GM19193 (cell line): ENCODE results near the gene C2orf92.

Experiments
- POLR2A ChIP-seq: IDR thresholded peaks from 4 replicates; pipeline ENCODE4 v1.6.1; 2011; ENCODE audit not compliant: insufficient read depth, insufficient read length; ENCODE audit errors: extremely low read depth

The C2orf92 gene

DNA sequence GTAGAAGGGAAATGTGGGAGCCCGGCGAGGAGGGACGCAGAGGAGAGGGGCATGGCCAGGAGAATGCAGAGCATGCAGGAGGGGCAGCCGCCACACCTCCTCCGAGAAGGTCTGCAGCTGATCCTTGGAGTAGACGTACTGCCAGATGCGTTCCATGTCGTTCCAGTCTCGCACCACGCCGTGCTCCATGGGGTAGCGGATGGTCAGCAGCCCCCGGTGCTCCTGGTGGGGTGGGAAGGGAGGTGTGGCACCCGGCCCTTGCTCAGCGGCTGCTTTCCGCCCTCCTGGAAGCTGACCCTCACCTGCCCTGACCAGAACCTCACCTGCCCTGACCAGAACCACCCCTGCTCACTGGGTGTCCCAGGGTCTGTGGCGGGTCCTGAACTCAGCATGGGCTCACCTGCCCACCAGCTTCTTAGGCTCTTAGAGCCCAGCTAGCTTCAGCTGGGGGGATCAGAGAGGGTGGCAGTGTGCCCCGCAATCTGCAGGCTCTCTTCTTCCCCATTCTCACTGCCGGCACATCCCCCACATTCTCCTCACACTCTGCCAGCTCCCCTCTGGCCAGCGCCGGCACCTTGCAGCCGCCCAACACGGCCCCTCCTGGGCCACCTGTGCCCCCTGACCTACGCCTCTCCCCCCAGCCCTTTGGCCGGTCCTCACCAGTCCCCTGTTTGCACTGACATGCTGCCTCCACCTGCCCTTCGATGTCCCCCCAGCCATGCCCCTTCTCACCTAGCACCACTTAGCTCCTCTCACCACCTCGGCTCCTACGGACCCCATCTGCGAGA lies 10.1 kb upstream of the C2orf92 start:
- TF ChIP-seq POLR2A, result no peak

DNA sequence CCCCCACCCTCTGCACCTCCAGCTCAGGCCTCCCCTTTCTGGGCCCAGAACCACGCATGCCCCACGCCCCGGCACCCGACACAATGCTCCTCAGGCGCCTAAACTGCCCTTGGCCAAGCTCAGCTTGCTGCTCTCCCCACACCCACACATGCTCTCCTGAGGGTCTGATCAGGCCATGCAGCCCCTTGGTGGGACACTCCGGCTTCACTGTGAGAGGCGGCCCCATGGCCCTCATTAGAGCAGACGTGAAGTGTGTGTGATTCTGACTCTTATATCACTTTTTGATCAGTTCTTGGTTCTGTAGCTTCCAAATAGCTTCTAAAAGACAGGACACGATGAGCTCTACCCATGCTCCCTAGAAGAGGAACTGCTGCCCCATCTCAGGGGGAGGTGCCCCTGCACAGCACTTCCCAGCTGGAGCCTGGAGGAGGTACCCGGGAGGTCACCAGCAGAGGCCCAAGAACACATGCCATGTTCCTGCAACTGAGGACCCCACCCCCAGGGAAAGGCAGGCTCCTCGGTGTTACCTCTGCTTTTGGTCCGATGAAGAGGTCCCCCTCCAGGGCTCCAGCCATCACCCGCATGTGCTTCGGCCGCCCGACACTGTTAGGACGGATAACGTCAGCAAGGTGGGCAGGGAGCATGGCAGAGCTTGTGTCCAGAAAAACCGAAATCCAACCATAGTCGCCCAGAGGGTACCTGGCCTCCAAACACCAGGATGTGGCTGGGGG lies 9.3 kb upstream of the C2orf92 start:
- TF ChIP-seq POLR2A, result no peak

DNA sequence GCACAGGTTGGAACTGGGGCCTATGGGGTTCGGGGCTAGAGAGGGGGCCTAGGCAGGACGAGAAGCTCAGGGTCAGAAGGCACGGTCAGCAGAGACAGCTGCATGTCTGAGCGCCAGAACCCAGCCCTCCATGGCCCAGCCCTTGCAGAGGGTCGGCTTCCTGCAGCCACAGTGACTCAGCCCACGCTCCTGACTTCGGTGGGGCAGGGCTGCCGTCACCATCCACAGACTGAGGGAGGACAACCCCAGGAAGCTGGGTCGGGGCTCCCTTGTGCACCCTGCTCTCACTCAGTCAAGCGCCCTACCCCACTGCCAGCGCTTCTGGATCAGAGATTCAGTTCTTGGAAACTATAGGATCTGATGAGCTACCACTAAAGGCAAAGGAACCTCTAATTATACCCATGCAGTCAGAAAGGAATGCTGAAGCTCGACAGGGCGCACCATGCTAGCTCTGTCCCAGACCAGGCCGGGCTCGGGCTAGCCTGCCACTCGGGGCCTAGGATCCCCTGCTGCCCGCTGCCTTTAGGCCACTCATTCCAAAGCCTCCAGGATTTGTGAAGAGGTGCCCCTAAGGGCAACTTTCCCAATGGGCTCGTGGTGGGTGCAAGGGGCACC lies 8.6 kb upstream of the C2orf92 start:
- no peak for TF ChIP-seq POLR2A

DNA sequence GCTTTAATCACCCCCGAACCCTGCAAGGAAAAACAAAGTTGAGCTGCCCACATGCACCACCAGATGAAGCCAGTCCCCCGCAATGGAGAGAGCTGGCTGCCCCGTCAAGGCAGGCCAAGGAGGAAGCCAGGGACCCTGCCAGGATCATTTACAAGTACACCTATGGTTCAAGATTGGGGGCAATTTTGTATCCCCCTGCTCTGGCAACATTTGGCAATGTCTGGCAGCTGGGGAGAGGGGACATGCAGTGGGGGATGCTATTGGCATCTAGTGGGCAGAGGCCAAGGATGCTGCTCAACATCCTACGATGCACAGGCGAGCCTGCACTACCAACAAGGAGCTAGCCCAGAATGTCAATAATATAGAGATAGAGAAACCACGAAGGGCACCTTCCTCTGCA lies 7.6 kb upstream of the C2orf92 start:
- no peak for TF ChIP-seq POLR2A

DNA sequence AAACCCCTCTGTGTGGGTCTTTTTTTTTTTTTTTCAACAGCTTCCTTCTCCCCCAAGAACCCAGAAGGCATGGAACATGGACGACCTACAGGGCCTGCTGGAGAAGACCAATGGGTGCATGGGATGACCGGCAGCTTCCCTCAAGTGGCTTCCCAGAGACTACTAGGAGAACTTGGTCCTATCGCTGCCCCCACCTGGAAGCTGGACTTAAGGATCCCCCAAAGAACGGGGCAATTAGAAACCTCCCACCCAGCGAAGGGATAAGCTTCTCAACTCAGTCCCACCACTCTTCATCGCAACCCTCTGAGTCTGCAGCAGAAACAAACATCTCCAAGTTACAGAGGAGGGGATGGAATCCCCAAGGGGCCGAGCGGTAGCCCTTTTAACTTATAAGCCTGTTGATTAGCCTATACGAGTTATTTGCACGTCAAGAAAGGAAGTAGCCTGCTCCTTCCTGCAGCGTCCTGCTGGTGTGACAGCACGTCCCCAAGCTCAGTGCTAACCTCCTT lies 7.1 kb upstream of the C2orf92 start:
- no peak for TF ChIP-seq POLR2A

DNA sequence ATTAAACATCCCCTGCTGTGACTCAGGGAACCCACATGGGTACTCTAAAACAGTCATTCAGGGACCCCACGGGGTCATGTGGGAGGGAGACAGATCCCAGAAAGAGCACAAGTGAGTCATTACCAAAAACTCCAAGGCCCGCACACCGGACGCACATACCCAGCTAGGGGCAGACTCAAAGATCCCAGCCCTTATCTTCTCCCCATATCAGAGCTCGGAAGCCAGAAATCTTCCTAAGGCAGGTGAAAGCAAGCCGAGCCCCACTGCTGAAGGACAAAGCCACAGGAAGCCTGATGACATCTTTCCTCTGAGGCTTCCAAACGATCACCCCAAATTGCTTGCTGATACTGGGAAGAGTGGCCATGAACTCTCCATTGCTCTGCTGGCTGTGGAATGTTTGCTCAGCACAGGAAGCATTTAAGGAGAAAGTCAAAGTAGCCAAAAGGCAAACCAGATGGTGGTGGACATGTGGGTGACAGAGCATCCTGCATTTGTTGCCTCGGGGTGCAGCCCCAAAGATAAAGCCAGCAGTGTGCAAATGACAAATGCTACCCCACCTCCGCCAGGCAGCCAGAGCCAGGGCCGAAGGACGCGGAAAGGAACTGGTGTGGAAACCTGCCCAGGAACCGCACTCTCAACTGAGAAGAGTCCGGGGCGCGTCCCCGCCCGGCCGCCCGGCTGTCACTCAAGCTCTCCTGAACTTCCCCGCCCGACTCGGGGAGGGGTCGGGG lies 6.5 kb upstream of the C2orf92 start:
- TF ChIP-seq POLR2A, result peak; percentile 8

DNA sequence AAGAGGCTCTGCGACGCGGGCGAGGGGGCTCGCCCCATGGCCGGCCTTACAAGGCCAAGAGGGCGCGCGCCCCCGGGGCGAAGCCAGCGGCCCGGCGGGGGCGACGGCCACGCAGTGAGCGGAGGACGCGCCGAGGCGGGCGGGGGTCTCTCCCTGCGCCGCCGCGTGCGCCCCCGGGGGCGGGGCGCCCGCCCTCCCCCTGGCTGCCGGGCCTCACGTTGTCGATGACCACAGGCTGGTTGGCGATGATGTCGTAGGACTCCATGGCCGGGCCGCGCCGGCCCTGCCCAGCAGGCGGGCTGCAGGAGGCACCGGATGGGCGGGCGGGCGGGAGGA lies 5.9 kb upstream of the C2orf92 start:
- TF ChIP-seq POLR2A, result peak; percentile 53

DNA sequence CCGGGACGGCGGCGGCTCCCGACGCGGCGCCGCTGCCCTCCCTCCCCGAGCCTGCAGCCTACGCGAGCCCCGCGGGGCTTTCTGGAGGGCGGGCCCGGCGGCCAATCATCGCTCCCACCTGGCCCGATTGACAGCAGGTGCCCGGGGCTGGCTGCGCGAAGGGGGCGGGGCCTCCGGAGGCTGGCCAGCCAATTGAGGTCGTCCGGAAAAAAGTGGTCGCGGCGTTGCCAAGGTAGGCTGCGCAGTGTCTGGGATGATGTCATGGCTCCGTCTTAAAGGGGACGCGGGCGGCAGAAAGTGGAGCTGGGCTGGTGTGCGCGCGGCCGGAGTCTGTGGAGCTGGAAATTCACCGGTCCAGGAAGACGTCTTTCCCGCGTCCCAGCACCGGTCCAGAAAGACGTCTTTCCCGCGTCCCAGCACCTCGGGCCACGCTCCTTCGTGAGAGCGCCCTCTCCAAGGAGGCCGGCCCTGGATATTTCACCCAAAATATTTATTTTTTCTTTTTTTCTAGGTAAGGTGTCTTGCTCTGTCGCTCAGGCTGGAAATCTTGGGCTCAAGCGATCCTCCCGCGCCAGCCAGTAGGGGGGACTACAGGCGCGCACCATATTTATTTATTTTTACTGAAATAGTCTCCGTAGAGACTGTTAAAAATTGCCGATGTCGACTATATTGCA lies 5.4 kb upstream of the C2orf92 start, which contains the start of gene ACTR1B:
Gene ACTR1B (minus strand): TSS at position 83 of the 674 bp plus-strand sequence. CDS start 154 bp downstream, outside the sequence.
- TF ChIP-seq POLR2A, result peak; percentile 64

DNA sequence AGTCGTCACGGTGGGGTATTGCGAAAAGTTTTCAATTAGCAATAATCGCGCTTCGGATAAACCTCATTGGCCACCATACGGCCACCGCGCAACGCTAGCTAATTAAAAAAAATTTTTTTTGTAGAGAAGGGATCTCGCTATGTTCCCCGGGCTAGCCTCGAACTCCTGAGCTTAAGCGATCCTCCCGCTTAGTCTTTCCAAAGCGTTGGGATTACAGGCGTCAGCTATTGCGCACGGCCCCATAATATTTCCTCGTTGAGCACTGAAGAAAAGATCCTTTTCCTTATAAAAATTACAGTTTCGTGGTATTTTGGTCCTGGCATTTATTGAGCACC lies 4.9 kb upstream of the C2orf92 start:
- TF ChIP-seq POLR2A, result no peak

DNA sequence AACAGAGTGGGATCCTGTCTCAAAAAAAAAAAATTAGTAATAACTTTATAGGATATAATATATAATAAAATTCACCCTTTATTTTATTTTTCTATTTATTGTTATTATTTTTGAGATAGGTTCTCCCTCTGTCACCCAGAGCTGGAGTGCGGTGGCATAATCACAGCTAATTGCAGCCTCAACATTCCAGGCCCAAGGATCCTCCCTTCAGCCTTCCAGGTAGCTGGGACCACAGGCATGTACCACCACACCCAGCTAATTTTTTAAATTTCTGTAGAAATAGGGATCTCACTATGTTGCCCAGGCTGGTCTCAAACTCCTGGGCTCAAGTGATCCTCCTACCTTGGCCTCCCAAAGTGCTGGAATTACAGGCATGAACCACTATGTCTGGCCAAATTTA lies 958 bp downstream of the C2orf92 start:
- no peak for TF ChIP-seq POLR2A

DNA sequence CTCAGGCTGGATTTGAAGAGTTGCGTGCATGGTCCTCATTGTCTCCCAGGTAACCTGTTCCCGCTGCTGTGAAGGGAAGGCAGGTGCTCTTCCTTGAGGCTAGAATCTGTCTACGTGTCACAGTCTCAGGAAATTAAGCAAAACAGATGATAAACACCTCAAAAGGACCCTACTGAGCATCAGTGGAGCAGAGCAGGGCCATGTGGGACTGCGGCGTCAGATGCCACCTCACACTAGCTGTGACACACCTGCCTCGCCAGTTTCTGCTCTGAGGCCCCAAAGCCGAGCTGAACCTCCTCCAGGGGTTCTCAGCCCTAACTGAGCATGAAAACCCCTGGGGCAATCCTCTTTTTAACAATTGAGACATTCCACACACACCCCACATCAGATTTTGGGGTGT lies 2.0 kb downstream of the C2orf92 start:
- no peak for TF ChIP-seq POLR2A

DNA sequence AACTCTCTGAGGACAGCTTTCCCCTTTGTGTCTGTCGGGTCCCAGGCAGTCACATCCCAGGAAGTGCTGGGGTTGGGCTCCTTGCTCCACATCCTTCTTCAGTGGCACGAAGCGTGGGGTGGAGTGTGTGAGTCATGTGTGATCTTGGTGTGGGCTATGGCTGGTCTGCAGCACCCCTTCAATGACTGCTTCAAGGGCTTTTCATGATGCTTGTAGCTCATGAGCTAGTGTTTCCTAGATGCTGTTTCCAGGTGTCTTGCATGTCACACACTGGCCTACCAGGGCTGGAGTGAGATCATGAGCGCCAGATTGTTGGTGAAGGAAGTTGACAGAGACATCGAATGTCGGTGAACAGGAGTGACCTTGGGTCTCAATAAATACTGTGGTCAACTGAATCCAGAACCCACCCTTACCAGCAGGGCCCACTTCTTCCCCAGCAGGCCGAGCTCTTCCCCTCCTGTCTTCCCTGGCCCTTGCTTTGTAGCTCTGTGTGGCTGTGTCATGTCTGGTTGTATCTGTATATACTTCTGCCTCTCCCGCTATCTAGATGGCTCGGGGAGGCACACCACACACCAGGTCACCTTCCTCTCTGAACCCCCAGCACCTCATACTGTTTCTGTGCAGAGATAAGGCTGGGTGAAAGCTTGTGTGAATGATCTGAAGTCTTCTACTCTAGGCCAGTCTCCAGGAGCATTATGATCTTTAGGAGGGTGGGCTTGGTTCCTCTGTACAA lies 3.8 kb downstream of the C2orf92 start:
- TF ChIP-seq POLR2A, result no peak

DNA sequence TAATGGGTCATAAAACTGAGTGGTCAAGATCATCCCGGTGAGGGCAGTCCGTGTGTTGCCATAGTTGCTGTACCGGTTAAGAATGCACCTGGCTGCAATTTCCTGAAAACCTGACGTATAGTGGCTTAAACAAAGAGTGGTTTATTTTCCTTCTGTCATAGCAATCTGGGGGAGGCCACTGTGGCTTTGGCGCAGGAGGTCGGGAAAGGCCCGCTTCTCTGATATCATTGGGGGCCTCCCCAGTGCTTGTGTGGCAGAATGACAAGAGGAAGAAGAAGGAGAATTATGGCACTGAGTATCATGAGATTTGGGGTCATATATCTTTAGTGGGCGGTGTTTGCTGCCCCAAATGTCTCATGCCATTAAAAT lies 4.4 kb downstream of the C2orf92 start:
- TF ChIP-seq POLR2A, result no peak
